HEK293T (cell line): ENCODE results near the gene ALOX12B.

Experiments used
- BHLHE40 ChIP-seq: fragments of 450-650 bp; IDR thresholded peaks from 2 replicates; pipeline ENCODE4 v1.6.1; 2016; ENCODE audit warnings: mild to moderate bottlenecking, moderate library complexity, borderline replicate concordance
- FOXM1 ChIP-seq: fragments of 450-650 bp; IDR thresholded peaks from 2 replicates; pipeline ENCODE4 v1.6.1; 2017; ENCODE audit warnings: mild to moderate bottlenecking, borderline replicate concordance
- HDGF ChIP-seq: fragments of 450-650 bp; IDR thresholded peaks from 2 replicates; pipeline ENCODE4 v1.6.1; 2017; ENCODE audit warnings: antibody characterized with exemption, borderline replicate concordance
- LEF1 ChIP-seq: fragments of 450-650 bp; IDR thresholded peaks from 2 replicates; pipeline ENCODE4 v1.6.1; 2017; ENCODE audit warnings: mild to moderate bottlenecking, borderline replicate concordance
- NFRKB ChIP-seq: fragments of 450-650 bp; IDR thresholded peaks from 2 replicates; pipeline ENCODE4 v1.6.1; 2016; ENCODE audit warnings: mild to moderate bottlenecking, moderate library complexity
- TARDBP ChIP-seq: fragments of 450-650 bp; IDR thresholded peaks from 2 replicates; pipeline ENCODE4 v1.6.1; 2016
- TF ChIP-seq, protein P1 (sequence below): fragments of 450-650 bp; IDR thresholded peaks from 2 replicates; pipeline ENCODE4 v1.6.1; 2016

DNA sequence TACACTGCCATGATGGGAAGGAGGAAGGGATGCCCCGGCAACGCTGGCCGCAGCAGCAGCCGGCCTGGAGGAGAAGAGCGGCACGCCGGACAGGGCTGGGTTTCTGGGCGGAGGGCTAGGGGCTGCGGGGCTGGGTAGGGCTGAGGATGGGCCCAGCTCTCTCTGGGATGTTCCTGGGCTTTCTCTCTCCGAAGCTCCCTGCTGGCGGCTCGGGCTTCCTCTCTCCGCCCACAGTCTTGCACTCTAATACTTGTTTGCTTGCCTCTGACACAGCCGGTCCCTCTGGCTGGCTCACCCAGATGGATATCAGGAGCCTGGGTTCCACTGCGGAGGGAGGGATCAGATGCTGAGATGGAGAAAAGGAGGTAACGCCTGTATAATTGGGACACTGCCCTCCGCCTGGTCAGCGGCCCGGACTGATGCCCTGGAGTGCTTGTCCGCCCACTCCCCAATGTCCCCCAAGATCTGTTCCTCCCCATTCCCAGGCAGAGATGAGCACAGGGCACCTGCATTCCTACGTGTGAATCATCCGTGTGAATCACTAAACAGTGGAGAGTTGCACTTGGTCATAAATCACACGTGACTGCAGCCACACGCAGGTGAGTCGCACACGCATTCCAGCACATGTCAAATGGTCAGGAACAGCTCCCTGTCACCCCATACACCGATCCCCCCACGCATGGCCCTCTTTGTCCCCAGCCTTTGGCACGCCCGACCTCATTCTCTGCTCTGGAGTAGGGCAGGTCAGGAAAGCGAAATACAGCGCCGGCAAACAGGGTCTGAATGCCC lies 30.7 kb upstream of the ALOX12B start, which contains the start of gene ALOXE3:
- TF ChIP-seq LEF1 (no peak), TARDBP (no peak), FOXM1 (no peak), BHLHE40 (no peak), HDGF (no peak), NFRKB (no peak)
- TF ChIP-seq, protein P1, sequence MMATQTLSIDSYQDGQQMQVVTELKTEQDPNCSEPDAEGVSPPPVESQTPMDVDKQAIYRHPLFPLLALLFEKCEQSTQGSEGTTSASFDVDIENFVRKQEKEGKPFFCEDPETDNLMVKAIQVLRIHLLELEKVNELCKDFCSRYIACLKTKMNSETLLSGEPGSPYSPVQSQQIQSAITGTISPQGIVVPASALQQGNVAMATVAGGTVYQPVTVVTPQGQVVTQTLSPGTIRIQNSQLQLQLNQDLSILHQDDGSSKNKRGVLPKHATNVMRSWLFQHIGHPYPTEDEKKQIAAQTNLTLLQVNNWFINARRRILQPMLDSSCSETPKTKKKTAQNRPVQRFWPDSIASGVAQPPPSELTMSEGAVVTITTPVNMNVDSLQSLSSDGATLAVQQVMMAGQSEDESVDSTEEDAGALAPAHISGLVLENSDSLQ = peak; percentile 75
